HEK293T (cell line): ENCODE results near the gene RHNO1.

ENCODE experiments used
- CTCF ChIA-PET: fragments of 350-600 bp; formaldehyde crosslinking; extraction: SDS; loops from one replicate; lab custom pipeline; 2021; ENCODE audit warnings: antibody characterized with exemption, inconsistent platforms; lab: Yijun Ruan, JAX
- POLR2A ChIA-PET: fragments of 350-600 bp; formaldehyde crosslinking; extraction: SDS; loops from one replicate; lab custom pipeline; 2020; ENCODE audit warnings: antibody characterized with exemption, inconsistent platforms; lab: Yijun Ruan, JAX
- DNase-seq: peaks from one replicate; pipeline ENCODE4 v3.0.0; 2012; ENCODE audit warnings: mixed read lengths; ENCODE audit errors: extremely low spot score
- ARNT ChIP-seq: fragments of 450-650 bp; IDR thresholded peaks from 2 replicates; pipeline ENCODE4 v1.6.1; 2017; ENCODE audit warnings: mild to moderate bottlenecking
- BHLHE40 ChIP-seq: fragments of 450-650 bp; IDR thresholded peaks from 2 replicates; pipeline ENCODE4 v1.6.1; 2016; ENCODE audit warnings: mild to moderate bottlenecking, moderate library complexity, borderline replicate concordance
- CTBP1 ChIP-seq: fragments of 450-650 bp; IDR thresholded peaks from 2 replicates; pipeline ENCODE4 v1.6.1; 2016; ENCODE audit warnings: borderline replicate concordance
- ELF4 ChIP-seq: fragments of 450-650 bp; IDR thresholded peaks from 2 replicates; pipeline ENCODE4 v1.6.1; 2017; ENCODE audit warnings: antibody characterized with exemption
- FOXA1 ChIP-seq: fragments of 450-650 bp; IDR thresholded peaks from 2 replicates; pipeline ENCODE4 v1.6.1; 2016; ENCODE audit warnings: mild to moderate bottlenecking
- FOXK2 ChIP-seq: fragments of 450-650 bp; IDR thresholded peaks from 2 replicates; pipeline ENCODE4 v1.6.1; 2016; ENCODE audit warnings: mild to moderate bottlenecking
- FOXM1 ChIP-seq: fragments of 450-650 bp; IDR thresholded peaks from 2 replicates; pipeline ENCODE4 v1.6.1; 2017; ENCODE audit warnings: mild to moderate bottlenecking, borderline replicate concordance
- HDGF ChIP-seq: fragments of 450-650 bp; IDR thresholded peaks from 2 replicates; pipeline ENCODE4 v1.6.1; 2017; ENCODE audit warnings: antibody characterized with exemption, borderline replicate concordance
- L3MBTL2 ChIP-seq: fragments of 450-650 bp; conservative IDR thresholded peaks from 2 replicates; pipeline ENCODE4 v1.6.1; 2016; ENCODE audit warnings: mild to moderate bottlenecking
- LEF1 ChIP-seq: fragments of 450-650 bp; IDR thresholded peaks from 2 replicates; pipeline ENCODE4 v1.6.1; 2017; ENCODE audit warnings: mild to moderate bottlenecking, borderline replicate concordance
- NFRKB ChIP-seq: fragments of 450-650 bp; IDR thresholded peaks from 2 replicates; pipeline ENCODE4 v1.6.1; 2016; ENCODE audit warnings: mild to moderate bottlenecking, moderate library complexity
- SP1 ChIP-seq: fragments of 450-650 bp; IDR thresholded peaks from 2 replicates; pipeline ENCODE4 v1.6.1; 2017
- SUZ12 ChIP-seq: fragments of 450-650 bp; IDR thresholded peaks from 2 replicates; pipeline ENCODE4 v1.6.1; 2016; ENCODE audit warnings: mild to moderate bottlenecking
- TARDBP ChIP-seq: fragments of 450-650 bp; IDR thresholded peaks from 2 replicates; pipeline ENCODE4 v1.6.1; 2016
- ZNF384 ChIP-seq: fragments of 450-650 bp; IDR thresholded peaks from 2 replicates; pipeline ENCODE4 v1.6.1; 2016
- TF ChIP-seq, protein P1 (sequence below): fragments of 450-650 bp; IDR thresholded peaks from 2 replicates; pipeline ENCODE4 v1.6.1; 2016

RHNO1 gene

DNA sequence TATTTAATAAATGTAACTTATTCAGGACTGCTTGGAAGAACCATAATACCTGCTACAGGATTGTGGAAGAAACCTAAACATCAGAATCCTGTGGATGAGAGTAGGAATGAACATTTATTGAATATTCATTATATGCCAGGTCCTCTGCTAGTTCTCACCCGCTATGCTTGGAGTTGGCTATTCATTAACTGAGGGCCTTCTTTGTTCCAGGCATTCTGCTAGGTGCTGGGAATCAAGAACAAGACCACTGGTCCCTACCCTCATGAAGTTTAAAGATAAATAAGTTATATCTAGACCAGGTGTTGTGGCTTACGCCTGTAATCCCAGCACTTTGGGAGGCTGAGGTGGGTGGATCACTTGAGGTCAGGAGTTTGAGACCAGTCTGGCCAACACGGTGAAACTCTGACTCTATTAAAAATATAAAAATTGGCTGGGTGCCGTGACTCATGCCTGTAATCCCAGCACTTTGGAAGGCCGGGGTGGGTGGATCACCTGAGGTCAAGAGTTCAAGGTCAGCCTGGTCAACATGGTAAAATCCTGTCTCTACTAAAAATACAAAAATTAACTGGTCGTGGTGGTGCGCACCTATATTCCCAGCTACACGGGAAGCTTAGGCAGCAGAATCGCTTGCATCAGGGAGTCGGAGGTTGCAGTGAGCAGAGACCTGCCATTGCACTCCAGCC is 9.9 kb downstream of the RHNO1 start:
- CTCF ChIA-PET = interaction anchor here (0.6 to 2.4 kb wide), 3 partner anchors 57 to 147 kb away, joined by 4 to 12 read pairs (median 6); no protein-coding TSS in a partner anchor
- TF ChIP-seq SUZ12 (no peak), L3MBTL2 (no peak), ELF4 (no peak), NFRKB (no peak), LEF1 (no peak), HDGF (no peak), CTBP1 (no peak), ARNT (no peak), SP1 (no peak), FOXK2 (no peak), TARDBP (no peak)
- TF ChIP-seq, protein P1, sequence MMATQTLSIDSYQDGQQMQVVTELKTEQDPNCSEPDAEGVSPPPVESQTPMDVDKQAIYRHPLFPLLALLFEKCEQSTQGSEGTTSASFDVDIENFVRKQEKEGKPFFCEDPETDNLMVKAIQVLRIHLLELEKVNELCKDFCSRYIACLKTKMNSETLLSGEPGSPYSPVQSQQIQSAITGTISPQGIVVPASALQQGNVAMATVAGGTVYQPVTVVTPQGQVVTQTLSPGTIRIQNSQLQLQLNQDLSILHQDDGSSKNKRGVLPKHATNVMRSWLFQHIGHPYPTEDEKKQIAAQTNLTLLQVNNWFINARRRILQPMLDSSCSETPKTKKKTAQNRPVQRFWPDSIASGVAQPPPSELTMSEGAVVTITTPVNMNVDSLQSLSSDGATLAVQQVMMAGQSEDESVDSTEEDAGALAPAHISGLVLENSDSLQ = no peak
- POLR2A ChIA-PET = interaction anchor here (0.9 to 1.0 kb wide), 2 partner anchors 8 to 10 kb away, joined by 3 to 6 read pairs; partner anchors contain the start of genes FOXM1 and RHNO1
- no peak for DNase-seq

DNA sequence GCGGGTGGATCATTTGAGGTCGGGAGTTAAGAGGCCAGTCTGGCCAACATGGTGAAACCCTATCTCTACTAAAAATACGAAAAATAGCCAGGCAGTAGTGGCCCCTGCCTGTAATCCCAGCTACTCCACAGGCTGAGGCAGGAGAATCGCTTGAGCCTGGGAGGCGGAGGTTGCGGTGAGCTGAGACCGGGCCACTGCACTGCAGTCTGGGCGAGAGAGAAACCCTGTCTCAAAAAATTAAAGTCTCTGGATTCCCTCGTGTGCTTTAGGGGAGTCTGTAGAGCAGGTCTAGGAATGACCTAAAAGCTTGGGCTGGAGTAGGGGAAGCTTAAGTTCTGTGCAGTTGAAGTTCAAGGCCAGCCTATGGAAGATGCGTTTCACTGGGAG is 13.0 kb downstream of the RHNO1 start:
- POLR2A ChIA-PET = interaction anchor here (0.6 to 2.3 kb wide), 13 partner anchors 10 to 249 kb away, joined by 3 to 23 read pairs (median 3); partner anchors contain the start of genes FOXM1 and RHNO1
- no peak for TF ChIP-seq LEF1
- no peak for TF ChIP-seq NFRKB
- TF ChIP-seq ELF4 = no peak
- TF ChIP-seq SP1 = no peak
- no peak for TF ChIP-seq FOXK2
- TF ChIP-seq ARNT = no peak
- no peak for TF ChIP-seq FOXA1
- TF ChIP-seq, protein P1 = no peak
- no peak for TF ChIP-seq BHLHE40
- no peak for TF ChIP-seq CTBP1
- TF ChIP-seq L3MBTL2 = no peak
- TF ChIP-seq TARDBP = no peak
- no peak for TF ChIP-seq FOXM1
- TF ChIP-seq SUZ12 = no peak
- TF ChIP-seq ZNF384 = no peak
- CTCF ChIA-PET = interaction anchor here (0.6 to 1.3 kb wide), 2 partner anchors 54 to 231 kb away, joined by 4 to 5 read pairs; no protein-coding TSS in a partner anchor
- no peak for DNase-seq

DNA sequence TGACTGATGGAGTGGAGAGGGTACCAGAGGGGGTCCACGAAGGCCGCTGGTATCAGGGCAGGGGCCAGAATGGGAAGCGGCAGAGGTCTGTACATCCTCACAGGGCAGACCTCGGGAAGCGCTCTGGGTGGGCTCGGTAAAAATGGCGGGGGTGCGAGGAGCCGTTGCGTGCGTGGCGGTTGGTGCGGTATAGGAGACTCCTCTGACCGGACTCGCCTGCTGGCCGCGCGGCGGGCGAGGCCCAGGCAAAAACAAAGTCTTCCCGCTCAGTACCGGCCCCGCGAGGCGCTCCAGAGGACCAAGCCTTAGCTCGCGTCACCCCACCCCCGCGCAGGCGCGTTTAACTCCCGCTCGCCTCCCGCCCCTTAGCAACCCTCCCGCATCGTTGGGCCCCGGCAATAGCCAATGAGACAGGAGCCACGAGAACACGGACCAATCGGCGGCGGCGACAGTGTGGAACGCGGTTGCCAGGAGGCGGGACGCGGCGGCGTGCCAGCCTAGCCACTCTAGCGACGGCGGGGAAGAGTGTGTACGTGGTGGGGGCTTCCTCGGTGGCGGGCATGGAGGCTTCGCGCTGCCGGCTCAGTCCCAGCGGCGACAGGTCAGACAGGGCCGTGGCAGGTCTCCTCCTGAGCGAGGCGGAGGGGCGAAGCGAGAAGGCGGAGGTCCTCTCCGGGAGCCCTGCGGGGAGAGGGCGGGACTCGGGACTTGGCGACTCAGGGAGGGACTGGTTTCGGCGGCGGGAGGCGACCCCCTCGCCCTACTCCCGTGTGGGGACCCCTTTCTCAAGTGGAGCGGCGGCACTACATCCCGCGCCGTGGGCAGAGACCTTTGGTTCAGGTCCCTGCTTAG is 13.6 kb downstream of the RHNO1 start, which contains the start of gene TULP3:
Gene TULP3 (plus strand): TSS at position 504 of the 852 bp plus-strand sequence. CDS start 57 bp downstream, at position 561.
- ChIA-PET POLR2A (interaction anchor here (0.6 to 2.3 kb wide), 15 partner anchors 10 to 250 kb away, joined by 3 to 23 read pairs (median 4); partner anchors contain the start of genes FOXM1 and RHNO1), CTCF (interaction anchor here (0.6 to 1.3 kb wide), 2 partner anchors 54 to 231 kb away, joined by 4 to 5 read pairs; no protein-coding TSS in a partner anchor)
- DNase-seq = peak; percentile 95
- TF ChIP-seq TARDBP (no peak), SP1 (no peak), L3MBTL2 (peak; percentile 97)
- TF ChIP-seq, protein P1 = peak; percentile 52; the same call in 1 of the 2 replicates

DNA sequence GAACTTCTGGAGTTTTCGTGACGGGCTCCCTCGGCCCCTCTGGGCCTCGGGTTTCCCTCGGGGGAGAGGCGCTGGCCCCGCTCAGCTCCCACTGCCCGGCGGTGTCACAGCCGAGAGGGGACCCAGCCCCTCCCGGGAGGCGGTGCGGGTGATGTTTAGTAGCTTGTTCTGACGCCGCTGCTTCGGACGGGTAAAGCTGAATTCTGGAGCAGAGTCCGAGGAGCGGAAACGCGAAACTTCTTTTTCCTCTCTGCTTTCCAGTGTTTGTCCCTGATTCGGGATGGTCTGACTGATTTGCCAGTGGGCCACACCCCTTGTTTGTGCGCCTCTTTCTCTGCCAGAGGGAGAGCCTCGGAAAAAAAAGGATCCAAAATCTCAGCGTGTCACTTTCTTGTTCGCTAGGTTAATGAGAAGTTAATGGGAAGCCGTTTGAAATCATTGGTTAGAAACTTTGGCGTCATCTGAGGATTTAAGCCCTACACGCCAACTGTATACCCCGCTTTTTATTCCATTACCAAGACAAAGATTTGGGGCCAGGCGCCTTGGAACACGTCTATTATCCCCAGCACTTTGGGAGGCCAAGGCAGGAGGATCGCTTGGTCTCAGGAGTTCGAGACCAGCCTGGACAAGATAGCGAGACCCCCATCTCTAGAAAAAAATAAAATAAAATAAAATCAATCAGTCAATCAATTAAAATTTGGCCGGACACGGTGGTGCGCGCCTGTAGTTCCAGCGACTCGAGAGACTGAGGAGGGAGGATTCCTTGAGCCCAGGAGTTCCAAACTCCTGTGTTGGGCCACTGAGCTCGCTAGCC is 14.4 kb downstream of the RHNO1 start:
- TF ChIP-seq FOXM1 = no peak
- TF ChIP-seq, protein P1 = no peak
- TF ChIP-seq TARDBP = no peak
- ChIA-PET CTCF (interaction anchor here (0.6 to 1.3 kb wide), 2 partner anchors 53 to 54 kb away, joined by 3 to 4 read pairs; no protein-coding TSS in a partner anchor), POLR2A (interaction anchor here (0.9 to 2.3 kb wide), 8 partner anchors 9 to 95 kb away, joined by 3 to 23 read pairs (median 6); partner anchors contain the start of genes FOXM1 and RHNO1)
- peak; percentile 36 for DNase-seq
